ENCODE data around the gene CPSF3. TPM values are rescaled to one million over a fixed set of nuclear protein-coding genes. Genes with fewer than 3 reads are reported as not detected.

Gene CPSF3
- total RNA-seq, 1 donor from 2014 or later, result 24.9 TPM

DNA sequence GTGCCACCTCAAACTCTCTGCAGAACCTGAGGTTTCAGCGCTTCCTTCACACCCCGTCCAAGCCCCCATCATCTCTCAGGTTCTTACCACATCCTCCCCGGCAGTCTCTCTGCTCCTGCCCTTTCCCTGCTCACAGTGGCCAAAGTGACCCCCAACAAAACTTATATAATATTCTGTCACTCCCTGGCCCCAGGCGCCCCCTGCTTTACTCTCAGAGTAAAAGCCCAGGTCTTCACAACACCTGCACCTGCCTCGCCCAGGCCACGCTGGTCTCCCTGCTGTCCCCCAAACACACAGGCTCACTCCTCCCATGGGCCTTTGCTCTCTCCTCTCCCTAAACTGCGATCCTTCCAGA, 6.5 kb upstream of the CPSF3 start:
- Mint-ChIP-seq H3K36me3 (ENCODE audit: low read depth) (peaks cover 13% of the 10 kb centered on the region), H3K4me1 (ENCODE audit: low read depth) (peaks cover 33% of the 10 kb centered on the region), H3K27ac (ENCODE audit: unreplicated experiment) (no peak overlapping the region), H3K4me3 (ENCODE audit: unreplicated experiment) (no peak overlapping the region), H3K27me3 (ENCODE audit: low read depth) (no peaks in the 10 kb centered on the region), H3K9me3 (ENCODE audit: low read depth) (no peaks in the 10 kb centered on the region)
- TF ChIP-seq, protein P1, sequence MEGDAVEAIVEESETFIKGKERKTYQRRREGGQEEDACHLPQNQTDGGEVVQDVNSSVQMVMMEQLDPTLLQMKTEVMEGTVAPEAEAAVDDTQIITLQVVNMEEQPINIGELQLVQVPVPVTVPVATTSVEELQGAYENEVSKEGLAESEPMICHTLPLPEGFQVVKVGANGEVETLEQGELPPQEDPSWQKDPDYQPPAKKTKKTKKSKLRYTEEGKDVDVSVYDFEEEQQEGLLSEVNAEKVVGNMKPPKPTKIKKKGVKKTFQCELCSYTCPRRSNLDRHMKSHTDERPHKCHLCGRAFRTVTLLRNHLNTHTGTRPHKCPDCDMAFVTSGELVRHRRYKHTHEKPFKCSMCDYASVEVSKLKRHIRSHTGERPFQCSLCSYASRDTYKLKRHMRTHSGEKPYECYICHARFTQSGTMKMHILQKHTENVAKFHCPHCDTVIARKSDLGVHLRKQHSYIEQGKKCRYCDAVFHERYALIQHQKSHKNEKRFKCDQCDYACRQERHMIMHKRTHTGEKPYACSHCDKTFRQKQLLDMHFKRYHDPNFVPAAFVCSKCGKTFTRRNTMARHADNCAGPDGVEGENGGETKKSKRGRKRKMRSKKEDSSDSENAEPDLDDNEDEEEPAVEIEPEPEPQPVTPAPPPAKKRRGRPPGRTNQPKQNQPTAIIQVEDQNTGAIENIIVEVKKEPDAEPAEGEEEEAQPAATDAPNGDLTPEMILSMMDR (IDR thresholded peaks at IDR 0.05), result no peak
- DNase-seq (ENCODE audit: low spot score), result no peak

DNA sequence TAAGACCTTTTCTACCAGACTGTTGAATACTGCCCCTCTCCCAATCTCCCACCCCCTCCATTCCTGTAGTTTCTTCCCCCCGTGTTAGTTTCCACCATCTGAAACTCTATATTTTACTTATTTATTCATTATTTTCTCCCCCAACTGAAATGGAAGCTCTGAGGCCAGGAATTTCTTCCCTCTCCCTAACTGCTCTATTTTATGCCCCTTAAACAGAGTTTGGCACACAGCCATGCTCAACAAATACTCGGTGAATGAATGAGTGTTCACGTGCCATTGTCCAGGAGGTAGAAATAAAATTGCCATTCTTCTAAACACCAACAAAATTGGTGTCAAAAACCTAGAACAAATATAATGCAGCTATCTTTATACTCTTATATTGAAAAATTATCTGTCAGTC, 5.7 kb upstream of the CPSF3 start:
- no peak overlapping the region for H3K4me3 Mint-ChIP-seq (ENCODE audit: unreplicated experiment)
- TF ChIP-seq, protein P1 (IDR thresholded peaks at IDR 0.05), result no peak
- peaks cover 39% of the 10 kb centered on the region for H3K4me1 Mint-ChIP-seq (ENCODE audit: low read depth)
- no peaks in the 10 kb centered on the region for H3K9me3 Mint-ChIP-seq (ENCODE audit: low read depth)
- H3K36me3 Mint-ChIP-seq (ENCODE audit: low read depth), result peaks cover 7% of the 10 kb centered on the region
- no peaks in the 10 kb centered on the region for H3K27me3 Mint-ChIP-seq (ENCODE audit: low read depth)
- no peak overlapping the region for H3K27ac Mint-ChIP-seq (ENCODE audit: unreplicated experiment)
- DNase-seq (ENCODE audit: low spot score), result no peak

DNA sequence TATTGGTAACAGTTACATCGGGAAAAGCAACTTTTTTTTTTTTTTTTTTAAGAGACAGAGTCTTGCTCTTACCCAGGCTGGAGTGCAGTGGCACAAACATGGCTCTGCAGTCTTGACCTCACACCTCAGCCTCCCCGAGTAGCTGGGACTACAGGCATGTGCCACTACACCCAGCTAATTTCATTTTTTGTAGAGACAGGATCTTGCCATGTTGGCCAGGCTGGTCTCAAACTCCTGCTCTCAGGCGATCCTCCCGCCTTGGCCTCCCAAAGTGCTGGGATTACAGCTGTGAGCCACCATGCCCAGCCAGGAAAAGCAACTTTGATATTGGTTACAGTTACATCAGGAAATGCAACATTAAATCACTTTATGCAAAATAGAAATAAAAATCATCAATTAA, 4.7 kb upstream of the CPSF3 start:
- H3K36me3 Mint-ChIP-seq (ENCODE audit: low read depth), result peaks cover 6% of the 10 kb centered on the region
- H3K4me3 Mint-ChIP-seq (ENCODE audit: unreplicated experiment), result no peak overlapping the region
- H3K27me3 Mint-ChIP-seq (ENCODE audit: low read depth), result no peaks in the 10 kb centered on the region
- H3K4me1 Mint-ChIP-seq (ENCODE audit: low read depth), result peaks cover 39% of the 10 kb centered on the region
- no peak overlapping the region for H3K27ac Mint-ChIP-seq (ENCODE audit: unreplicated experiment)
- no peak for DNase-seq (ENCODE audit: low spot score)
- no peaks in the 10 kb centered on the region for H3K9me3 Mint-ChIP-seq (ENCODE audit: low read depth)
- TF ChIP-seq, protein P1 (IDR thresholded peaks at IDR 0.05), result no peak

DNA sequence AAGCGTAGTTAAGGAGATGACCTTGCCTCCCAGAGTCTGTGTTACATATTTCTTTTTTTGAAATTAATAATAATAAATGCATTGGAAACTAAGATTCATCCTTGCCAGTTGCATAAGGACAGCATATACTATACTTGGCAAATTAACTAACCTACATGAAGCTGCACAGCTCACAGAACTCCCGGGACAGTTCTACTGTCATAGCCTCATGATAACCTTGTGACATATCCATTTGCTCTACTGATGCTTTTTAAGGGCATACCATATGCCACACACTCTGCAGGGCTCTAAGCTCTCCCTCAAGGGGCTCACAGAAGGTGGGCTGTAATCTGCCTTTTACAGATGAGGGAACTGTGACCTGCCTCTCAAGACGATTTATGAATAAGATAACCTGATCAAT, 3.9 kb upstream of the CPSF3 start:
- Mint-ChIP-seq H3K4me1 (ENCODE audit: low read depth) (peaks cover 39% of the 10 kb centered on the region), H3K27ac (ENCODE audit: unreplicated experiment) (no peak overlapping the region), H3K9me3 (ENCODE audit: low read depth) (no peaks in the 10 kb centered on the region), H3K36me3 (ENCODE audit: low read depth) (peaks cover 4% of the 10 kb centered on the region), H3K27me3 (ENCODE audit: low read depth) (no peaks in the 10 kb centered on the region), H3K4me3 (ENCODE audit: unreplicated experiment) (no peak overlapping the region)
- no peak for DNase-seq (ENCODE audit: low spot score)
- TF ChIP-seq, protein P1 (IDR thresholded peaks at IDR 0.05), result no peak

DNA sequence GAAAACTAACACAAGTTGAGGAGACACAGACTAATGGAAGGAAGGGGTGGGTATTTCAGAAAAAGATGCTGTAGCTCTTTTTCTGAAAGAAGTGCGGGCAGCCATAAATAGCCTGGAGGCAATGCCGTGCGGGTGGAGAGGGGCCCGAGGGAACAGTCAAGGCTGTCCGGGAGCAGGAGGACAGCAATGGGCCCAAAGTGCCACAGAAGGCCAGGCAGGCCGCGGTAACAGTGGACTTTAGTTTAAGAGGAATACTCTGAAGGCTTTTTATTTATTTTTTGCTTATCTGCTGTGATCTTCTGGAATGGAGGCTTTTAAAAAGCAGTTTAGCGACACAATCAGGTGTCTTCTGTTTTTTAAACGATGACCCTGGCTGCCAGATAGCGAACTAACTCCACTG, 3.0 kb upstream of the CPSF3 start:
- Mint-ChIP-seq H3K4me1 (ENCODE audit: low read depth) (peaks cover 39% of the 10 kb centered on the region), H3K27ac (ENCODE audit: unreplicated experiment) (peak overlapping the region; percentile 19), H3K27me3 (ENCODE audit: low read depth) (no peaks in the 10 kb centered on the region), H3K36me3 (ENCODE audit: low read depth) (peaks cover 4% of the 10 kb centered on the region), H3K4me3 (ENCODE audit: unreplicated experiment) (no peak overlapping the region), H3K9me3 (ENCODE audit: low read depth) (no peaks in the 10 kb centered on the region)
- TF ChIP-seq, protein P1 (IDR thresholded peaks at IDR 0.05), result no peak
- no peak for DNase-seq (ENCODE audit: low spot score)

Data from chondrocyte (in vitro differentiated cells).